GM06990 (cell line): Measurements from ENCODE around the gene STRIT1.

Experiments used
- DNase-seq: peaks from one replicate; pipeline ENCODE4 v3.0.0-alpha.2; 2011; ENCODE audit not compliant: insufficient read length; ENCODE audit errors: extremely low read depth
- H3K27me3 ChIP-seq: replicated peaks from 2 replicates; pipeline ENCODE4 v1.6.0; 2011; ENCODE audit warnings: low read length; ENCODE audit not compliant: control insufficient read depth, insufficient read depth
- H3K36me3 ChIP-seq: 2 replicates; pipeline ENCODE4 v1.5.1; 2011; ENCODE audit warnings: low read length; ENCODE audit not compliant: control insufficient read depth, insufficient read depth
- H3K4me3 ChIP-seq: replicated peaks from 2 replicates; pipeline ENCODE4 v1.5.1; 2011; ENCODE audit warnings: low read depth, mild to moderate bottlenecking, control low read depth, low read length
- TF ChIP-seq, protein P1 (sequence below): IDR thresholded peaks from 2 replicates; pipeline ENCODE4 v1.5.1; 2011; ENCODE audit warnings: low read length, control low read depth, mild to moderate bottlenecking, inconsistent platforms; ENCODE audit not compliant: insufficient read depth, poor library complexity, severe bottlenecking

Gene STRIT1

DNA sequence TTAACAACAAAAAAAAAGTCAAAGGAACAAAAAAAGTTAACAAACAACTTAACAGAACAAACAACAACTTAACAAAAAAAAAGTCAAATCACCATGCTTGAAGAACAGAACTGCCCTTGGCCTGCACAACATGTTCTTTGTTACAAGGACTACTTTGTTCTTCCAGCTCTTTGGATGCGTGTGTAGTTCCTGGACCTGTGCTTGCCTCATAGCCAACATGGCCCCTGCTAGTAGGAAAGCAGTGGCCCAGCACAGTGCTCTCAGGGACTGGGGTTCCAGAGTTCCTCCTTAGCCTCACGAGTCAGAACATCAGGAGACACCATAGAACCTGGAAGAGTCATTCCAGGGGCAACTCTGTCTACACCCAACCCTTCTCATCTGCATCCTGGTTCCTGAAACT is 10.9 kb upstream of the STRIT1 start:
- H3K36me3 ChIP-seq: no peaks in the 10 kb centered on the region
- DNase-seq: no peak
- no peaks in the 10 kb centered on the region for H3K27me3 ChIP-seq
- TF ChIP-seq, protein P1, sequence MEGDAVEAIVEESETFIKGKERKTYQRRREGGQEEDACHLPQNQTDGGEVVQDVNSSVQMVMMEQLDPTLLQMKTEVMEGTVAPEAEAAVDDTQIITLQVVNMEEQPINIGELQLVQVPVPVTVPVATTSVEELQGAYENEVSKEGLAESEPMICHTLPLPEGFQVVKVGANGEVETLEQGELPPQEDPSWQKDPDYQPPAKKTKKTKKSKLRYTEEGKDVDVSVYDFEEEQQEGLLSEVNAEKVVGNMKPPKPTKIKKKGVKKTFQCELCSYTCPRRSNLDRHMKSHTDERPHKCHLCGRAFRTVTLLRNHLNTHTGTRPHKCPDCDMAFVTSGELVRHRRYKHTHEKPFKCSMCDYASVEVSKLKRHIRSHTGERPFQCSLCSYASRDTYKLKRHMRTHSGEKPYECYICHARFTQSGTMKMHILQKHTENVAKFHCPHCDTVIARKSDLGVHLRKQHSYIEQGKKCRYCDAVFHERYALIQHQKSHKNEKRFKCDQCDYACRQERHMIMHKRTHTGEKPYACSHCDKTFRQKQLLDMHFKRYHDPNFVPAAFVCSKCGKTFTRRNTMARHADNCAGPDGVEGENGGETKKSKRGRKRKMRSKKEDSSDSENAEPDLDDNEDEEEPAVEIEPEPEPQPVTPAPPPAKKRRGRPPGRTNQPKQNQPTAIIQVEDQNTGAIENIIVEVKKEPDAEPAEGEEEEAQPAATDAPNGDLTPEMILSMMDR: no peak
- H3K4me3 ChIP-seq: no peak overlapping the region

DNA sequence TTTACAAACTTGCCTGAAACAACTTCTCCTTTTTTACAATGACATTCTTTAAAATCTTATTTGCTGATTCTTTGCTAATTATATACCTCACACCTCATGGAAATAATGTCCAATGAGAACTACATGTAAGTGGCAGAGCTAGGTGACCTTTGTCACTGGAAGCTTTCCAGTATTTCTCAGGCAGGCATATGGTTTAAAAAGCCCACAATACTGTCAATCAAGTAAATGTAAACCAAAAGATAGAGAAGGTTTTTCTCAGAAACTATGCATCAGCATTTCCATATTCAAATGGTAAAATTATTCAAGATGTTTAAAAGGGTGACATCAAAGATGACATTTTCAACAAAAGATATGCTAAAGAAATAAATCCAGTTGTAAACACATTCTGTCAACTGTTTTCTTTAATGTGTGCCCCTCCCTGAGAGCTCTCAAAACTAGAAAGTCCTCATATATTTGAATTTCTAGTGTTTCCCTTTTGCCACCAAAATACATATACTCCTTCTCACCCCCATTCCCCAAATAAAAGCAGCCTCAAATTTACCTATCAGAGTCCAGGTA is 10.1 kb upstream of the STRIT1 start:
- Histone ChIP-seq H3K27me3 (no peaks in the 10 kb centered on the region), H3K4me3 (no peak overlapping the region), H3K36me3 (no peaks in the 10 kb centered on the region)
- TF ChIP-seq, protein P1: no peak
- DNase-seq: no peak

DNA sequence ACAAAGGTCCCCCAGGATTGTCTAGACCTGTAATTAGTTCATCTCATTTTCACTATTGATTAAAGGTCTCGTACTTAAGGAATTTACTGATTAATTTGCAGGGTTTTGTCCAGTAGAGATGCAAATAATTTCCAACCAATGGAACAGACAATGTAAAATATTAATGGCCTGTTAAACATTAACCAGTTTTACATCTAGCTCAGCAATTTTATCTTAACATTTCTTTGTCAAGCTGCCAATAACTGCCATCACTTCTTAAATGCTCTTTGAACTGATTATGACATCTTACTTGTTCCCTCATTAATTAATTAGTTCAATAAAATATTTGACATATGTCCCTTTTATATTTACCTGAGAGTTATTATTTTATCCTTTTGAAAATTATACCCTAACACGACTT is 9.4 kb upstream of the STRIT1 start:
- H3K27me3 ChIP-seq: no peaks in the 10 kb centered on the region
- no peak overlapping the region for H3K4me3 ChIP-seq
- DNase-seq: no peak
- no peaks in the 10 kb centered on the region for H3K36me3 ChIP-seq
- TF ChIP-seq, protein P1: no peak

DNA sequence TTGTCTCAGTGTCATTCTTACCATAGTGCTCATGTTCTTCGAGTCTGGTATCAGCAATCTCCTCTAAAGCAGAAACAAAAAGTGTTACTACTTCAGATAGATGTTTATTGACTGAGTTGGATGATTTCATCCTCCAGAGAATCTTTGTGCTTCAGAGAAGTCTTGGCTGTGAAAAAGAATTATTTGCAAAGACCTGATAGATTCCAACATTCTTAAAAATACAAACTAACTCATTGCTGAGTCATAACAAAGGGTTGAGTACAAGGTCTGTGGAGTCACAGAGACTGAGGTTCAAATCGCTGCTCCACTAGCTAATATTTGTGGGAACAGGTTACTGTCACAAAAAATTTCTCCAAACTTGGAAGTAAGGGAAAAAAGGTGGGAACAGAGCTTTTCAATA is 9.0 kb upstream of the STRIT1 start:
- H3K4me3 ChIP-seq: no peak overlapping the region
- TF ChIP-seq, protein P1: no peak
- H3K36me3 ChIP-seq: no peaks in the 10 kb centered on the region
- no peaks in the 10 kb centered on the region for H3K27me3 ChIP-seq
- DNase-seq: no peak

DNA sequence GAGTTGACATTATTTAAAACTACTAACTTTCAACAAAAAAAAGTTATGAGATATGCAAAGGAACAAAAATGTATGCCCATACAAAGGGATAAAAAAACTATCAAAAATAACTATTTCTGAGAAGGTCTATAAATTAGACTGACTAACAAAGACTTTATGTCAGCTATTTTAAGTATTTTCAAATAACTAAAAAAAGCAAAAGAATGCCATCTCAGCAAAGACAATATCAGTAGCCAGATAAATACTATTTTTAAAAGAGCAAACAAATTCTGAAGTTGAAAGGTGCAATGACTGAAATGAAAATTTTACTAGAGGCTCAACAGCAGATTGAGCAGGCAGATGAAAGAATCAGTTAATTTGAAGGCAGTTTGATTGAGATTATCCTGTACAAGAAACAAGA is 3.6 kb upstream of the STRIT1 start:
- H3K36me3 ChIP-seq: no peaks in the 10 kb centered on the region
- no peak for DNase-seq
- no peaks in the 10 kb centered on the region for H3K27me3 ChIP-seq
- TF ChIP-seq, protein P1: no peak
- no peak overlapping the region for H3K4me3 ChIP-seq

DNA sequence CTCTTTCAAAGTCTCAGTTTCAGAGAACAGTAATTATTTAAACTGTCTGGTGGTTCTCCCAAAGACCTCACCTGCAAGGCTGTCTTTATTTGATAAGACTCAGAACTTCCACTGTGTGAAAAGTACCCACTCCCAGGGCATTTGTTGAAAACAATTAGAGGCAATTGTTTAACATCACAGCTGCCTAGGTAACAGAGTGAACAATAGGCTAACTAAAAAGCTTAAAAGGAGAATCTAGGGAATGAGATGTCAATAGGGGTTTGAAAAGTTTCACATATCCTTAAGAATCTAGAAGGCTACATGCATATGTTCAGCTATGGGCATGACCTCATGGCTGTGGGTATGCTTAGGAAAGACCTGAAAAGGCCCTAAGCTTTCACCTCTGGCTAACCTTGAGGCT is 2.9 kb upstream of the STRIT1 start:
- Histone ChIP-seq H3K27me3 (no peaks in the 10 kb centered on the region), H3K4me3 (no peak overlapping the region)
- TF ChIP-seq, protein P1: no peak

More for the DNA sequence above, 2.9 kb upstream of the STRIT1 start:
- no peak for DNase-seq
- H3K36me3 ChIP-seq: no peaks in the 10 kb centered on the region
